A549 (cell line): ENCODE measurements around the gene PLXNB2.
A peak's percentile ranks its signal among the peaks of the same experiment; 100 is the strongest.

ENCODE experiments used
- CEBPB ChIP-seq, 2 experiments: fragments of >200 bp in 1 of 2; sonication (Bioruptor Twin) in 1 of 2; formaldehyde crosslinking in 1 of 2; IDR thresholded peaks; 2 replicates each; pipeline ENCODE4 v1.6.1; 2012 to 2016
- CHD2 ChIP-seq: fragments of 150-350 bp; IDR thresholded peaks from 2 replicates; pipeline ENCODE4 v1.6.1; 2014; ENCODE audit warnings: low read length; ENCODE audit not compliant: partially characterized antibody
- CTCF ChIP-seq: fragments of >200 bp; sonication (Bioruptor Twin); formaldehyde crosslinking; IDR thresholded peaks from 3 replicates; pipeline ENCODE4 v1.5.1; 2016
- EP300 ChIP-seq, 2 experiments: fragments of >200 bp; sonication (Bioruptor Twin); formaldehyde crosslinking; IDR thresholded peaks; 2 replicates in 1 of 2; 3 replicates in 1 of 2; pipeline ENCODE4 v1.6.1; 2016 to 2017
- MAX ChIP-seq: IDR thresholded peaks from 2 replicates; pipeline ENCODE4 v1.6.1; 2012
- MYC ChIP-seq: IDR thresholded peaks from 2 replicates; pipeline ENCODE4 v1.6.1; 2012; ENCODE audit warnings: mild to moderate bottlenecking, inconsistent platforms, low read length, improper control_type of control experiment, borderline replicate concordance
- NR3C1 ChIP-seq: fragments of >200 bp; sonication (Bioruptor Twin); formaldehyde crosslinking; IDR thresholded peaks from 3 replicates; pipeline ENCODE4 v1.6.1; 2017
- RAD21 ChIP-seq, 2 experiments: fragments of >200 bp in 1 of 2; sonication (Bioruptor Twin) in 1 of 2; formaldehyde crosslinking in 1 of 2; IDR thresholded peaks in 1 of 2; conservative IDR thresholded peaks in 1 of 2; 2 replicates in 1 of 2; 3 replicates in 1 of 2; pipeline ENCODE4 v1.6.1; 2012 to 2018; ENCODE audit warnings: inconsistent platforms in 1 of 2
- TF ChIP-seq, protein P1 (sequence below): IDR thresholded peaks from 2 replicates; pipeline ENCODE4 v1.6.1; 2012

- TF ChIP-seq MAX (0 out of 2 replicates have a peak, but pooled peaks have one; percentile 16), RAD21 (conservative IDR thresholded peaks at IDR 0.05 in 1 of 2, IDR thresholded peaks at IDR 0.05 in 1 of 2) (no peak), EP300 (IDR thresholded peaks at IDR 0.05) (no peak), CEBPB (IDR thresholded peaks at IDR 0.05) (no peak), CHD2 (no peak), NR3C1 (no peak), CTCF (no peak), MYC (no peak)
- TF ChIP-seq, protein P1, sequence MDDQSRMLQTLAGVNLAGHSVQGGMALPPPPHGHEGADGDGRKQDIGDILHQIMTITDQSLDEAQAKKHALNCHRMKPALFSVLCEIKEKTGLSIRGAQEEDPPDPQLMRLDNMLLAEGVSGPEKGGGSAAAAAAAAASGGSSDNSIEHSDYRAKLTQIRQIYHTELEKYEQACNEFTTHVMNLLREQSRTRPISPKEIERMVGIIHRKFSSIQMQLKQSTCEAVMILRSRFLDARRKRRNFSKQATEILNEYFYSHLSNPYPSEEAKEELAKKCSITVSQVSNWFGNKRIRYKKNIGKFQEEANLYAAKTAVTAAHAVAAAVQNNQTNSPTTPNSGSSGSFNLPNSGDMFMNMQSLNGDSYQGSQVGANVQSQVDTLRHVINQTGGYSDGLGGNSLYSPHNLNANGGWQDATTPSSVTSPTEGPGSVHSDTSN: no peak
These were observed 24.9 kb downstream of the PLXNB2 start for GRCh38 chr22:50282361-50283155.
